ENCODE data around the gene HDGFL3. TPM values are rescaled to one million over a fixed set of nuclear protein-coding genes. Genes with fewer than 3 reads are reported as not detected.

The HDGFL3 gene
- total and polyA plus RNA-seq, 9 of the 15 experiments (the other 6 are each of a cell fraction or from before 2014, with no cell fraction given): 6.7 to 42.0 (median 31.4) TPM

DNA sequence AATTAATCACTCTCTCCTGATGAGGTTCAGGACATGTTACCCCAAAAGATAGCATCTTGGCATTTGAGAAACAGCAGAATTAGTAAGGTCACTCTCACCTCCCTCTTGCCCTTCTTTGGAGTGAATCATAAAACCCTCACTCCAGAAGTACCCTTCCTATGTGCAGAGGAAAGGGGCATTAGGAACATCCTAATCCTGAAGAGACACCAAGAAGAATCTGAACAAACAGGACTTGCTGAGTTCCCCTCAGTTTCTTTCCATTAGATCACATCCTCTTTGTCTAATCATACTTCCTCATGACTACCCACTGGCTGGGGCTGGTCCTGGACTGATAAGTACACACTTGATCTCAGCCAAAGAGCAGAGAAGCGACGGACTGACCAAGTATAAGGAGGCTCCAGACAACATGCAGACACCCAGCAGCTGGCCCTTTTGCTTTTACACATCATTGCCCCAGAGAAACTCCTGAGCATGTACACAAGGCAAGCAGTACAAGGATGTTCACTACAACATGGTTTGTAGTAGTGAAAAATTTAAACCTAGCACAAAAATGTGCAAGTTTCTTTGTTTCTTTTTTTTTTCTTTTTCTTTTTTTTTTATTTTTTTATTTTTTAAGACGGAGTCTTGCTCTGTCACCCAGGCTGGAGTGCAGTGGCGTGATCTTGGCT is 115.2 kb downstream of the HDGFL3 start (continued):
- TF ChIP-seq HOMEZ (CRISPR knock-in tag; IDR thresholded peaks at IDR 0.05) (no peak), SREBF2 (CRISPR knock-in tag; IDR thresholded peaks at IDR 0.05) (no peak), JUN (IDR thresholded peaks at IDR 0.05; ENCODE audit: borderline replicate concordance, low read depth, low read length) (peak; percentile 90), JUN (CRISPR knock-in tag; IDR thresholded peaks at IDR 0.05; ENCODE audit: borderline replicate concordance) (no peak; the same call in 1 of the 2 replicates), KLF16 (IDR thresholded peaks at IDR 0.05) (peak; percentile 91), CHD2 (IDR thresholded peaks at IDR 0.05; ENCODE audit: low read depth, low read length) (no peak), WHSC1 (IDR thresholded peaks at IDR 0.05; ENCODE audit: low read length) (no peak), ZNF444 (CRISPR knock-in tag; IDR thresholded peaks at IDR 0.05) (0 out of 2 replicates have a peak, but pooled peaks have one; percentile 5), ZNF830 (CRISPR knock-in tag; IDR thresholded peaks at IDR 0.05) (no peak), HMG20A (CRISPR knock-in tag; conservative IDR thresholded peaks at IDR 0.05) (no peak), SAP30 (IDR thresholded peaks at IDR 0.05; ENCODE audit: borderline replicate concordance, insufficient read depth, low read depth, low read length, poor library complexity, severe bottlenecking) (no peak), ZNF696 (CRISPR knock-in tag; conservative IDR thresholded peaks at IDR 0.05) (no peak), CLOCK (CRISPR knock-in tag; IDR thresholded peaks at IDR 0.05; ENCODE audit: borderline replicate concordance) (no peak), SIRT6 (IDR thresholded peaks at IDR 0.05; ENCODE audit: low read depth, low read length) (no peak), STAG1 (CRISPR knock-in tag; IDR thresholded peaks at IDR 0.05; ENCODE audit: borderline replicate concordance) (no peak), ZNF263 (CRISPR knock-in tag; IDR thresholded peaks at IDR 0.05; ENCODE audit: borderline replicate concordance) (no peak; the same call in 1 of the 2 replicates)
- TF ChIP-seq, protein P1, sequence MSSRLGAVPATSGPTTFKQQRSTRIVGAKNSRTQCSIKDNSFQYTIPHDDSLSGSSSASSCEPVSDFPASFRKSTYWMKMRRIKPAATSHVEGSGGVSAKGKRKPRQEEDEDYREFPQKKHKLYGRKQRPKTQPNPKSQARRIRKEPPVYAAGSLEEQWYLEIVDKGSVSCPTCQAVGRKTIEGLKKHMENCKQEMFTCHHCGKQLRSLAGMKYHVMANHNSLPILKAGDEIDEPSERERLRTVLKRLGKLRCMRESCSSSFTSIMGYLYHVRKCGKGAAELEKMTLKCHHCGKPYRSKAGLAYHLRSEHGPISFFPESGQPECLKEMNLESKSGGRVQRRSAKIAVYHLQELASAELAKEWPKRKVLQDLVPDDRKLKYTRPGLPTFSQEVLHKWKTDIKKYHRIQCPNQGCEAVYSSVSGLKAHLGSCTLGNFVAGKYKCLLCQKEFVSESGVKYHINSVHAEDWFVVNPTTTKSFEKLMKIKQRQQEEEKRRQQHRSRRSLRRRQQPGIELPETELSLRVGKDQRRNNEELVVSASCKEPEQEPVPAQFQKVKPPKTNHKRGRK (tag; IDR thresholded peaks at IDR 0.05): no peak
- TF ChIP-seq, protein P2, sequence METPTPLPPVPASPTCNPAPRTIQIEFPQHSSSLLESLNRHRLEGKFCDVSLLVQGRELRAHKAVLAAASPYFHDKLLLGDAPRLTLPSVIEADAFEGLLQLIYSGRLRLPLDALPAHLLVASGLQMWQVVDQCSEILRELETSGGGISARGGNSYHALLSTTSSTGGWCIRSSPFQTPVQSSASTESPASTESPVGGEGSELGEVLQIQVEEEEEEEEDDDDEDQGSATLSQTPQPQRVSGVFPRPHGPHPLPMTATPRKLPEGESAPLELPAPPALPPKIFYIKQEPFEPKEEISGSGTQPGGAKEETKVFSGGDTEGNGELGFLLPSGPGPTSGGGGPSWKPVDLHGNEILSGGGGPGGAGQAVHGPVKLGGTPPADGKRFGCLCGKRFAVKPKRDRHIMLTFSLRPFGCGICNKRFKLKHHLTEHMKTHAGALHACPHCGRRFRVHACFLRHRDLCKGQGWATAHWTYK (CRISPR knock-in tag; IDR thresholded peaks at IDR 0.05): 0 out of 2 replicates have a peak, but pooled peaks have one; percentile 64
